WTC11 (cell line): ENCODE results near the gene MST1R.

Experiments used
- JAZF1 ChIP-seq: fragments of 250-450 bp; sonication (Bioruptor Pico); IDR thresholded peaks from 2 replicates; pipeline ENCODE4 v1.9.0; 2021; ENCODE audit warnings: moderate library complexity, mild to moderate bottlenecking, inconsistent platforms
- SOX15 ChIP-seq: fragments of 250-450 bp; sonication (Bioruptor Pico); IDR thresholded peaks from 2 replicates; pipeline ENCODE4 v1.9.0; 2021; ENCODE audit warnings: mild to moderate bottlenecking
- SP1 ChIP-seq: sonication (generic); formaldehyde crosslinking; conservative IDR thresholded peaks from 2 replicates; pipeline ENCODE4 v1.8.1; 2022; ENCODE audit warnings: missing genetic modification reagents
- TCF7 ChIP-seq: sonication (generic); formaldehyde crosslinking; IDR thresholded peaks from 2 replicates; pipeline ENCODE4 v1.8.0; 2022; ENCODE audit warnings: mild to moderate bottlenecking, low read depth, missing genetic modification reagents, moderate library complexity
- ZNF416 ChIP-seq: fragments of 250-450 bp; sonication (Bioruptor Pico); IDR thresholded peaks from 2 replicates; pipeline ENCODE4 v1.9.0; 2021; ENCODE audit warnings: mild to moderate bottlenecking, inconsistent platforms
- ZNF671 ChIP-seq: fragments of 250-450 bp; sonication (Bioruptor Pico); IDR thresholded peaks from 2 replicates; pipeline ENCODE4 v1.8.0; 2021; ENCODE audit warnings: mild to moderate bottlenecking
- TF ChIP-seq, protein P1 (sequence below): fragments of 200-600 bp; IDR thresholded peaks from 2 replicates; pipeline ENCODE4 v1.8.0; 2022; ENCODE audit warnings: antibody characterized with exemption
- TF ChIP-seq, protein P2 (sequence below): sonication (generic); formaldehyde crosslinking; IDR thresholded peaks from 2 replicates; pipeline ENCODE4 v1.8.0; 2022; ENCODE audit warnings: mild to moderate bottlenecking, missing genetic modification reagents

DNA sequence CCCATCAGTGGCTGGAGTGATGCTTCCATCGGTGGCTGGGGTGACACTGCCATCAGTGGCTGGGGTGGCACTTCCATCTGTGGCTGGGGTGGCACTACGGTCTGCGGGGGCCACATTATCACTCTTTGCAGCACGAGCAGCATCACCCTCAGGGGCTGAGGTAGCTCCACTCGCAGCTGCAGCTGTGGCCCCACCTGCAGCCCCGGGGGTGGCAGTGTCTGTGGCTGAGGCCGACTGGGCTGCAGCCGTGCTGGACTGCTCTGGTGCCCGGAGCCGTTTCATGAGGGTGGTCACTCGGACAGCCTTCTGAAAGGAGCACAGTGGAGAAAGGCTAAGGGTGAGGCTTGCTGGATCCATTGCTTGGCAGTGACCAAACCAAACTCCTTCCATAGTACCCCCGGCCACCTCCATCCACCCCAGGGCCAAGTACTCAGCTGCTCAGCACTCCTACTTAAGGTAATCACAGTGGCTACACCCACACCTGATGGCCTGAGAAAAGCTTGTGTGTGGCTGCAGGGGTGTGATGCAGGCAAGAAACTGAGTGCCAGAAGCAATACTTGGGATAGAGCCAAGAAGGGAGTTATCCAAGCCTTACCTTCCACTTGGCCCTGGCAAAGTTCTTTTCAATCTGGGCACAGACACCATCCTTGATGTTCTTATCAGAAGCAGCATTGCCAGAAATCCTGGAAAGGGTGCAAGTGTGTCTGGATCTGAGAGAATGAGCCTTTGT lies 43.9 kb downstream of the MST1R start:
- TF ChIP-seq SOX15 (CRISPR knock-in tag) (no peak), JAZF1 (no peak), TCF7 (CRISPR knock-in tag) (no peak), SP1 (CRISPR knock-in tag) (no peak), ZNF671 (no peak), ZNF416 (CRISPR knock-in tag) (no peak)
- TF ChIP-seq, protein P1, sequence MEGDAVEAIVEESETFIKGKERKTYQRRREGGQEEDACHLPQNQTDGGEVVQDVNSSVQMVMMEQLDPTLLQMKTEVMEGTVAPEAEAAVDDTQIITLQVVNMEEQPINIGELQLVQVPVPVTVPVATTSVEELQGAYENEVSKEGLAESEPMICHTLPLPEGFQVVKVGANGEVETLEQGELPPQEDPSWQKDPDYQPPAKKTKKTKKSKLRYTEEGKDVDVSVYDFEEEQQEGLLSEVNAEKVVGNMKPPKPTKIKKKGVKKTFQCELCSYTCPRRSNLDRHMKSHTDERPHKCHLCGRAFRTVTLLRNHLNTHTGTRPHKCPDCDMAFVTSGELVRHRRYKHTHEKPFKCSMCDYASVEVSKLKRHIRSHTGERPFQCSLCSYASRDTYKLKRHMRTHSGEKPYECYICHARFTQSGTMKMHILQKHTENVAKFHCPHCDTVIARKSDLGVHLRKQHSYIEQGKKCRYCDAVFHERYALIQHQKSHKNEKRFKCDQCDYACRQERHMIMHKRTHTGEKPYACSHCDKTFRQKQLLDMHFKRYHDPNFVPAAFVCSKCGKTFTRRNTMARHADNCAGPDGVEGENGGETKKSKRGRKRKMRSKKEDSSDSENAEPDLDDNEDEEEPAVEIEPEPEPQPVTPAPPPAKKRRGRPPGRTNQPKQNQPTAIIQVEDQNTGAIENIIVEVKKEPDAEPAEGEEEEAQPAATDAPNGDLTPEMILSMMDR = no peak
- TF ChIP-seq, protein P2, sequence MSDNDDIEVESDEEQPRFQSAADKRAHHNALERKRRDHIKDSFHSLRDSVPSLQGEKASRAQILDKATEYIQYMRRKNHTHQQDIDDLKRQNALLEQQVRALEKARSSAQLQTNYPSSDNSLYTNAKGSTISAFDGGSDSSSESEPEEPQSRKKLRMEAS (CRISPR knock-in tag) = no peak
